ENCODE results near the gene KCNN1.

The KCNN1 gene

DNA sequence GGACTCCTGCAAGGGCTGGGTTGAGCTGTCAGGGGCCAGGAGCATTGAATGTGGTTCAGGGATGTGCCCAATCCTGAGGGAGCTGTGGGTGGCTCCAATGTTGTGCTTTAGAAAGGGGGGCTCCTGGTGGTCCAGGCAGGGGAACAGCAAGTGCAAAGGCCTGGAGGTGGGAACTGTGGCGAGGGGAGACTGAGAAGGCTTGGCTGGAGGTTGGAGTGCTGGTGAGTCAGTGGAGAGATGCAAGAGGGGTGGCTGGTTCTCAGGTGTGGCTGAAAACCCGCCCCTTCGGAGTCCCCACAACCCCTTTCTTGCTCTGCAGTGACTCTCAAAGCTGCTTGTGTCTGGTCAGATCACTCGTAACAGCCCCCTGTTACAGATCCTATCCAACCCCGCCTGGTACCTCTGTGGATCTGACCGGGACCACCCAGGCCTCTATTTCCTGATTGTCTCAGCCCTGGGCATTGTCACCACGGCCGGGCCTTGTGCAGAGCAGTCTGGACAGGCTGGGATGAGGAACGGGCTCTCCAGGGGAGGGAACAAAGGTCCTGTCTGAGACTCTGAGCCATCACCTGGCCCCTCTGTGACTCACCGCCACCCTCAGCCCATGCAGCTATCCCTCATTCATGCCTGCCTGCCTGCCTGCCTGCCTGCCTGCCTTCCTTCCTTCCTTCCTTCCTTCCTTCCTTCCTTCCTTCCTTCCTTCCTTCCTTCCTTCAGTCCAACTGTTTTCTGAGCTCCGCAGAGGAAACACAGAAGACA lies 1.4 kb upstream of the KCNN1 start:
- no peak for DNase-seq (ENCODE audit: low read depth)
- H3K4me3 ChIP-seq (ENCODE audit: low read depth, low read length) = no peak overlapping the region
- TF ChIP-seq, protein P1, sequence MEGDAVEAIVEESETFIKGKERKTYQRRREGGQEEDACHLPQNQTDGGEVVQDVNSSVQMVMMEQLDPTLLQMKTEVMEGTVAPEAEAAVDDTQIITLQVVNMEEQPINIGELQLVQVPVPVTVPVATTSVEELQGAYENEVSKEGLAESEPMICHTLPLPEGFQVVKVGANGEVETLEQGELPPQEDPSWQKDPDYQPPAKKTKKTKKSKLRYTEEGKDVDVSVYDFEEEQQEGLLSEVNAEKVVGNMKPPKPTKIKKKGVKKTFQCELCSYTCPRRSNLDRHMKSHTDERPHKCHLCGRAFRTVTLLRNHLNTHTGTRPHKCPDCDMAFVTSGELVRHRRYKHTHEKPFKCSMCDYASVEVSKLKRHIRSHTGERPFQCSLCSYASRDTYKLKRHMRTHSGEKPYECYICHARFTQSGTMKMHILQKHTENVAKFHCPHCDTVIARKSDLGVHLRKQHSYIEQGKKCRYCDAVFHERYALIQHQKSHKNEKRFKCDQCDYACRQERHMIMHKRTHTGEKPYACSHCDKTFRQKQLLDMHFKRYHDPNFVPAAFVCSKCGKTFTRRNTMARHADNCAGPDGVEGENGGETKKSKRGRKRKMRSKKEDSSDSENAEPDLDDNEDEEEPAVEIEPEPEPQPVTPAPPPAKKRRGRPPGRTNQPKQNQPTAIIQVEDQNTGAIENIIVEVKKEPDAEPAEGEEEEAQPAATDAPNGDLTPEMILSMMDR (conservative IDR thresholded peaks at IDR 0.05; ENCODE audit: low read depth, low read length) = no peak

DNA sequence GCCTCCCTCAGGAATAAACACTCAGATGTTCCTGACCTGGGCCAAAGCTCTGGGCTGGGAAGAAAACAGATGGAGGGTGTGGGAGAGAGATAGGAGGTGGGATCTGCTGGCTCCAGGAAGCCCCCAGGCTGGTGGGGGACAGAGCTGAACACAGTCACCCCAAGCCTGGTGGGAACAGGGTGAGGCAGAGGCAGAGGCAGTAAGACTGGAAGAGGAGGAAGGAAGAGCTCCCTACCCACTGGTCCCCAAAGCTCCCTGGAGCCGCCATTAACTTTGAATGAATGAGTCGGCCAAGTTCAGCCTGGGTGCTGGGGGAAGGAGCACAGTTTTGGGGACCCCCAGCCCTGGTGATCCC lies 801 bp upstream of the KCNN1 start:
- no peak for DNase-seq (ENCODE audit: low read depth)
- no peak overlapping the region for H3K4me3 ChIP-seq (ENCODE audit: low read depth, low read length)
- TF ChIP-seq, protein P1 (conservative IDR thresholded peaks at IDR 0.05; ENCODE audit: low read depth, low read length) = no peak

DNA sequence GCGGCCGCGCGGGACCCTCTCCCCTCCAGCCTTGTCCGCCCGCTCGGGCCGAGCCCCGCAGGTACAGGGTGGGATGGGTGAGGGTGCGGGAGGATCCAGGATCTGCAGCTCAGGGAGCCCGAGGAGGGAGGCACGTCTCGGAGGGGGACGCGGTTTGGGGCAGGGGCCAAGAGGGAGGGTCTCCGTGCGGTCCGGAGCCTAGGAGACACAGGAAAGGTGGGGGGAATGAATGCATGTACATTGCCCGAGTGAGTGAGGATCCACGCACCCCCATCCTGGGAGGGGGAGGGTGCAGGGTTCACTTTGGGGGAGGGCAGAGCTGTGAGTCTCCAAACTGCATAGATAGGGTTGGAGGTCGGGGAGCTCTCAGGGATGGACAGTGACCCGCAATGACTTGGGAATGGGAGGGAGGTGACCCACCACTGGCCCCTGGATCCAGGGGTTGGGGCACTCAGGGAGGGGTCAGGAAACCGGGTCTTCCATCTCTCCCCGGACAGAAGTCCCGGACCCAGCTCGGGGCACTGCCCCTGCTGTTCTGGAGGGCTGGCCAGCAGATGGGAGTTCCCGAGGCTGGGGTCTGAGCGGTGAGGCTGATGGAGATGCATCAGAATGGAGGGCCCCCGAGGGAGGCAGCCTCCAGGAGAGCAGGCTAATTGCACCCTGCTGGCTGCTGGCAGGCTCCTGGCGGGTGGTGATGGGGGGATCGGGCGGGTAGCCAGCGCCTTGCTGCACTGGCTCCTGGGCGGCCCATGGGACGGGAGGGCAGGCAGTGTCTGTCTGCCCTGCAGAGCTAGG lies 547 bp downstream of the KCNN1 start:
- DNase-seq (ENCODE audit: low read depth) = no peak
- TF ChIP-seq, protein P1 (conservative IDR thresholded peaks at IDR 0.05; ENCODE audit: low read depth, low read length) = no peak
- no peak overlapping the region for H3K4me3 ChIP-seq (ENCODE audit: low read depth, low read length)

DNA sequence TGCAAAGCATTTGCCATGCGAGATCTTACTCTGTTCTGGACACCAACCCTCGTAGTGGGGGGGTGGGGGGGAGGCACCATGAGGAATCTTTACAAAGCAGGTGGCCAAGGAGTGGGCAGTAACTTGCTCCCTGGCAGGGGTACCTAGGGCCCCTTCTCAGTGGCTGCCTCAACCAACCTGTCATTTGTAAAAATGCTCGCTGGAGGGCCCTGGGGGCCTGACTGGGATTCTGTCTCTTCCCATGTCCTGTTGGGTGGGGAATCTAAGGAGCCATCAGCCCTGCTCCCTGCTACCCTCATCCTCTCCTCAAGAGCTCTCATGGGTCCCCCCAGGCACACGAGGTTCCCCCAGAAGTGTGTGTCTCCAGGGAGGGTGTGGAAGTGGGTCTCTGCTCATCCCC lies 1.5 kb downstream of the KCNN1 start:
- DNase-seq (ENCODE audit: low read depth) = no peak
- H3K4me3 ChIP-seq (ENCODE audit: low read depth, low read length) = no peak overlapping the region
- TF ChIP-seq, protein P1 (conservative IDR thresholded peaks at IDR 0.05; ENCODE audit: low read depth, low read length) = no peak

DNA sequence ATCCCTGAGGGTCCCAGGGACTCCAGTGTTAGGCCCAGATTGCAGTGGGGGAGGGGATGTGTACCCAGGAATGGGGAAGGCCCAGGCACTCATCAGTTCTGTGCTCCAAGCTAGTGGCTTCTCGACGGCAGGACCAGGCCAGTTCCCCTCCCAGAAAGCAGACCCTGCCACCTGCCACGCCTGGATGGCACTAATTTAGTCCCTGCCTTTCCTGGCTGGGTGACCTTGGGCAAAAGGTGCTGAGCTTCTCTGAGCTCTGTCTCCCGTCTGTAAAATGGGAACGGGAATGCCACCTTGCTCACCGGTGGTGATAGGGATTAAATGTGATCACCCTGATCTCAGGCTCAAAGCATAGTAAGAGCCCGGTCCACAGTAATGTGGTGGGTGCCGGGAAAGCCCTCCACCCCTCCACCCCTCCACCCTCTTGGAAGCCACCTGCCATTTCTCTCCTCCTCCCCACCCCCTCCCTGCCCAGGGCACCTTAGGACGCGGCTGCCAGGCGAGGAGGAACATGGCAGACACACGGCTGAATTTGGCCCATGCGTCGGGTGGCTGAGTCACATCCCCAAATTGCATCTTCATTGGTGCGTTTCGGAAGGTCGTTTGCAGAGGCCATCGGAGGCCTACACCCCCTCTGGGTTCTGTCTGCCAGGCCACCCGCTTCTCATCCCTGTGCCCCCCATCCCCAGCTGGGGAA lies 2.3 kb downstream of the KCNN1 start:
- no peak for DNase-seq (ENCODE audit: low read depth)
- TF ChIP-seq, protein P1 (conservative IDR thresholded peaks at IDR 0.05; ENCODE audit: low read depth, low read length) = no peak
- no peak overlapping the region for H3K4me3 ChIP-seq (ENCODE audit: low read depth, low read length)

DNA sequence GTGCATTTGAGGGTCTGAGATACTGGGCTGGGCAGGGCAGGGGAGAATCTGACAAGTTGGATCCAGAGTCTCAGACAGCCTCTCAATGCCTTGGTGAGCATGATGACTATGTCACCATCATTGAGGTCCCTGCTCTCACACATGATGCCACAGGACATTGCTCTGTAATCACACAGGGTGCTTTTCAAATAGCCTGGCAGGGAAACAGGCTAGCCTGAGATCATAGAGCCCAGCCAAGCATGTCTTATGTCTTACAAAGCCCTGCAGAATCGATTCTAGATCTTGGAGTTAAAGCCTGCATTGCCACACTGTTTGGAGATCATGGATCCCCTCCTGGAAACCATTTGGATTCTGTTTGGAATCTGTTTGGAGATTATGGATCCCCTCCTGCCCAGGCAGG lies 5.3 kb downstream of the KCNN1 start:
- H3K4me3 ChIP-seq (ENCODE audit: low read depth, low read length) = no peak overlapping the region
- TF ChIP-seq, protein P1 (conservative IDR thresholded peaks at IDR 0.05; ENCODE audit: low read depth, low read length) = no peak
- no peak for DNase-seq (ENCODE audit: low read depth)
